ENCODE results near the gene HSD17B3.

DNA sequence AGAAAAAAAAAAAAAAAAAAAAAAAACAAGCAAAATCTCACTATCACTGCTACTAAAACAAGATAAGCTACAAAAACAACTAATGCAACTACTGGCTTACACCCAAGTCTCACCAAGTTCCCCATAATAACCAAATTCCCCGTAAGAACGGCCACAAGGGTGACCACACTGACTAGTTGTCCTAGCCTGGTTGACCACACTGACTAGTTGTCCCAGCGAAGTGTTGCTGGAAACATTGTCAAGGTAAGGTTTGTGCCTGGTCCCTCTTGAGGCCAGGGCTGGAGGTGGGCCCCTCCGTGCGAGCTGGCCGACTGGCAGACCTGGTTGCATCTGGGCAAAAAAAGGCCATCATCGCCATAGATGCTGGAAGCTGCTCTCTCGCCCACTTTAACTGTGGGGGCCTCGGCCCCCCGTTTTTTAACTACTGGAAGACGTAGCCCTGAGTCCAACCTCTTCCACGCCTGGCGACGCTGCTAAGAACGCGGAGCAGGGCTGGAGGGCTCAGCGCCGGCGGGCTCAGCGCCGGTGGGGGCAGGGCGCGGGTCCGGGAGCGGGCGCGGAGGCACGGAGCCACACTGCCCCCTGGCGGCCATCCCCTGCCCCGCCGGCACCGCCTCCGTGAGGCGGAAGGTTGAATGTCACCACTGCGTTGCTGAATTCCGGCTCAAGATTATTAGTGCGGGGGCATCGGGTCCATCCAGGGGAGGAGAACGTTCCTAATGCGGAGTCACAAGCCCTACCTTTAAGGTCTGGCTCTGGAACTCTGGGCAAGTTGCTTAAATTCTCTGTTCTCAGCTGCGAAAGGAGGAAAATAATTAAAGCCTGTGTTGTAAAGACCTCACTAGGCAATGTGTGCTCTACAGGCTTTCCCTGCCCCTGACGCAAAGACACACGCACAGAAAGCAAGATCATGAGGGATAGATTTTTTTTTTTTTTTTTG lies 84.0 kb downstream of the HSD17B3 start:
- TF ChIP-seq HDGF (IDR thresholded peaks at IDR 0.05; ENCODE audit: borderline replicate concordance) (no peak), FOXM1 (IDR thresholded peaks at IDR 0.05; ENCODE audit: borderline replicate concordance) (no peak), ELF4 (IDR thresholded peaks at IDR 0.05) (no peak), BHLHE40 (IDR thresholded peaks at IDR 0.05; ENCODE audit: borderline replicate concordance) (no peak), TARDBP (IDR thresholded peaks at IDR 0.05) (no peak), CTBP1 (IDR thresholded peaks at IDR 0.05; ENCODE audit: borderline replicate concordance) (no peak), SUZ12 (IDR thresholded peaks at IDR 0.05) (no peak), ARNT (IDR thresholded peaks at IDR 0.05) (no peak), LEF1 (IDR thresholded peaks at IDR 0.05; ENCODE audit: borderline replicate concordance) (no peak), SP1 (IDR thresholded peaks at IDR 0.05) (no peak)
